Putamen (tissue), 1 donor: Measurements from ENCODE around the gene GPBP1L1.

ENCODE experiments used
- DNase-seq: peaks from one replicate; pipeline ENCODE4 v3.0.0-alpha.2; 2016; ENCODE audit warnings: low spot score

Gene GPBP1L1

DNA sequence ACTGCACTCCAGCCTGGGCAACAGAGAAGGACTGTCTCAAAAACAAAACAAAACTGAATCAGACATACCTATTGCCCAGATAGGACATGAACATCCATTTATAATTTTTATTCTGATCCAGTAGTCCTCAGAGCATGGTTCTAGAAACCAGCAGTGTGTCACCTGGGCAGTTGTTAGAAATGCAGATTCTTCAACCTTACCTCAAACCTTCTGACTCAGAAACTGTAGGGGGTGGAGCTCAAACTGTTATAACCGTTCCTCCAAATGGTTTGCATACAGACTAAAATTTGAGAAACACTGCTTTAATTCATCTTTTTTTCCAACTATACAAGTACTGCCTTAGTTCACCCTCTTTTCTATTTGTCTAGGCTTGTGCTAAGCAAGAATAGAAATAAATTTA, 96.5 kb downstream of the GPBP1L1 start:
- no peak for DNase-seq

DNA sequence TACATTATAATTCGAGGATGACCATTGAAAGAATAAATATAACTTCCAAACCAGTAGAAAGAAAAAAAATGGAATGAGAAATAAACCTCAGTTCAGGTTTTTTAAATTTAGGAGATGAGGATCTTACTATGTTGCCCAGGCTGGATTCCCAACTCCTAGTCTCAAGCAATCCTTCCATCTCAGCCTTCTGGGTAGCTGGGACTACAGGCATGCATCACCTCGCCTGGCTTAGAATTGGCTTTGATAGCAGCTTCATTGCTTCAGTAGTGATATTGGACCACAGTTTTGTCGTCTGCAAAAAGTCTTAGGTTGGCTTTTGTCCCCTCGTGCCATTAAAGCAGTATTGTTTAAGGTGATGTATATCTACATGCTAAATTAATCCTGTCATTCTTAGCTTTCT, 99.6 kb downstream of the GPBP1L1 start:
- no peak for DNase-seq

DNA sequence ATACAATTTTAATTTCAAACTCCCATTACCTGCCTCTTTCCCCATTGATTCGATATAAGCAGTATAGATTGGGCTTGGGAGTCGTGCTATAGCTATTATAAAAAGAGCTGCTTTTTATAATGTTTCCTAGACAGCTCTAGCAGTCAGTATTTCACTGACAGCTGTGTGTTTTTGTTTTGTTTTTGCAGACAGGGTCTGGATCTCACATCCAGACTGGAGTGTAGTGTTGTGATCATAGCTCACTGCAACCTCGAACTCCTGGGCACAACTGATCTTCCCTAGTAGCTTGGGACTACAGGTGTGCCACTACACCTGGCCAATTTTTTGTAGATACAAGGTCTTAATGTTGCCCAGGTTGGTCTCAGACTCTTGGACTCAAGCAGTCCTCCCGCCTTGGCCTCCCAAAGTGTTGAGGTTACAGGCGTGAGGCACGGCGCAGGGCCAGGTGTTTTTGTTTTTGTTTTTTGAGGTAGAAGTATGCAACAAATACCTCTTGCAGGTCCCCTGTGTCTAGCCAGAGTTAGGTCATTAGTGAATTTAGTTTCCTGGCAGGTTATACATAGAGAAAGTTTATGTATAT, 100.7 kb downstream of the GPBP1L1 start:
- DNase-seq: no peak

DNA sequence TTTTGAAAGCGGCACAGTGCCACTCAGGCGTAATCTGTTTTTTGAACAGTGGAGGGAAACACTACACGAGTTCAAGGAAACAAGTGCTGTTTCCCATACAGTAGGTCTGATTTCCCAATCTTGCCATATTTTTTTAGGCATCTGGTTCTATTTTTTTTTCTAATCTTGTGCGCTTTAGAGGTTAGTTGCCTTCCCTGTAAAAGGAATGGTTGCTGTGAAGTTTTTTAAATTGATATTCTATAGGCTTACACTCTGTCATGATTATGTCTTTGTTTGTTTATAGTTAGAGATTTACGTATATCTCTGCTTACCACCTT, 101.3 kb downstream of the GPBP1L1 start:
- DNase-seq: no peak

DNA sequence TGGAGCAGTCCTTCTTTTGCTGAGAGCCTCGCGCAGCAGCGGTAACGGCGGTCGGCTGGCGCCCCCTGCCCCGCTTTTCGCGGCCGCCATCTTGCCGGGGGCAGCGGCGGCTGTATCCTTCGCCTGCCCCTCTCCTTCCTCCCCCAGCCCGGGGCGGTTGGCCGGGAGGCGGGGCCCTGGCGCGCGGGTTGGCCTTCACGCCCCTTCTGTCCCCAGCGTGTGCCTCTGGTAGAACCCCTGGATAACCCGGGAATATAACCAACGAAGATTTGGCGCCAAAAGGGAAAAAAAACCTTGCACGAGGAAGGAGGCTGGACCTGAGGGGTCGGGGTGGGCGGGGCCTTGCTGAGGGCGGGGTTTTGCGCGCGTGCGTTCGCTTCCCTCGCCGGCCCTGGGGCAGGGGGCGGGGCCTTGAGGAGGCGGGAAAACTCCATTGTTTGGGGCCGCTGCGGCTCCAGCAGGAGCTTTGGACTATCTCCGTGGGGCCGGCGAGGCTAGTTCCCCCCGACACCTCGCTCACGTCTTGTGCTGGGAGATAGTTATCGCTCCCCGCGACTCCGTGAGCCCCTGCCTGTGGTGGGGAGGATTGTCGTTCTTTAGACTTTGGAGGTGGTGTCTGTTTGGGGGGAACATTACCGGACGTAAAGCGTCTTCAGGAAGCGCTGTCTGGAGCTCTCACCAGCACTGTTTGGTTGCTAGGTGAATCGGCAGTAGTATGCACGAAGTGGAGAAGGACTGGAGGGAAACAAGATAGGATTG, 101.8 kb downstream of the GPBP1L1 start:
- peak; percentile 88 for DNase-seq

DNA sequence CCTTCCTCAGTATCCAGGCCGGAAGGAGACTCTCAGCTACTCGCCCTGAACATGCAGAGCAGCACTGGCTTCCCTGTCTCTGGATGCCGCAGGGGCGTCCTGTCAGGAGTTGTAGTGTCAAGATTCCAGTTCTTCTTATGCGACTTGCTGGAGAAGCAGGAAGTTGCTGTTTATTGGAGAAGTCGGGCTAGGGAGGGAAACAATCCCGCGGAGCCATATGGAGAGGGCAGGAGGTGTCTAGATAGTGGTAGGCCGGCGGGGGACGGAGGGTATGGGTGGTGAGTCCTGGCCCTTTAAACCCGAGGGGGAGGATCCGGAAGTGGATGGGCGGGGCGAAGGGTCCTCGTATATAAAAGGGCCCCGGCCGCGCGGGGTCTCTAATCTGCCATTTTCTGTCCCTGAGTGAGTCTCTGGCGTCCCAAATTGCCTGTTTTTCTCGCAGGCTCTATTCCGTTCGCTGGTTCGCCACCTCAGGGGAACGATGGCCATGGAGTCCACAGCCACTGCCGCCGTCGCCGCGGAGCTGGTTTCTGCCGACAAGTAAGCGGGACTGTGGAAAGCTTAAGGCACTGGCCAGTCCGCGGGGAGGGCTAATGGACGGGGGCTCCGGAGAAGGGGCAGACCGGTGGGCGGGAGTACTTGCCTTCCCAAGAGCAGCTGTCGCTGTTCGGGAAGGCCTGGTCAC, 102.5 kb downstream of the GPBP1L1 start, which contains the start of gene NASP:
Gene NASP (plus strand): TSS at position 376 of the 685 bp plus-strand sequence. CDS start 106 bp downstream, at position 482.
- peak; percentile 89 for DNase-seq

DNA sequence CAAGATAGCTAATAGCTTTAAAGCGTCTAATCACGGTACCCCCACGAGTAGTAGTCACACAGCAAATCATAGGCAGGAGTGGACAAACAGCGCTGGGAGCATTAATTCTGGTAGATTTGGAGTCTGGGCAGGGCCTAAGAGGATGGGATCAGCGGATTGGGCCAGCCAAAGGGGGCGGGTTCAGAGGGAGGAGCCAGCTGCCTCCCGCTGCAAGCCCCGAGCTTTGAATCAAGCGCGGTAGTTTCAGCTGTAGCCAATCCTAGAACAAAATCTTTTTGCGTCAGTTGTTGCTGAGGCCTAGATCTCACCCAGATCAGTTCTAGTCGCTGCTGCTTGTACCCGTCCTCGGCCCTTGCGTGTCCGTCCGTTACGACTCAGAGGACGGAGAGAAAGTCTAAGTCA, 103.1 kb downstream of the GPBP1L1 start:
- peak; percentile 97 for DNase-seq
